WERI-Rb-1 (cell line): ENCODE results near the gene BICC1.

Experiments used
- DNase-seq: peaks from one replicate; pipeline ENCODE4 v3.0.0-alpha.2; 2020
- H3K27ac ChIP-seq: fragments of 250-450 bp; sonication (Bioruptor Pico); 2 replicates; pipeline ENCODE4 v1.5.1; 2020; ENCODE audit warnings: mild to moderate bottlenecking, moderate library complexity
- H3K27me3 ChIP-seq: fragments of 250-450 bp; sonication (Bioruptor Pico); 2 replicates; pipeline ENCODE4 v1.5.1; 2021; ENCODE audit warnings: mild to moderate bottlenecking, low read depth, moderate library complexity; ENCODE audit not compliant: insufficient read depth, severe bottlenecking
- H3K36me3 ChIP-seq: fragments of 250-450 bp; sonication (Bioruptor Pico); 2 replicates; pipeline ENCODE4 v1.5.1; 2020; ENCODE audit warnings: mild to moderate bottlenecking, moderate library complexity
- H3K4me3 ChIP-seq: 2 replicates; pipeline ENCODE4 v1.5.1; 2011; ENCODE audit warnings: low read depth, mild to moderate bottlenecking, control low read depth, low read length
- H3K9me3 ChIP-seq: fragments of 250-450 bp; sonication (Bioruptor Pico); 2 replicates; pipeline ENCODE4 v1.5.1; 2021; ENCODE audit warnings: mild to moderate bottlenecking, moderate library complexity; ENCODE audit not compliant: severe bottlenecking
- TF ChIP-seq, protein P1 (sequence below): IDR thresholded peaks from 2 replicates; pipeline ENCODE4 v1.5.1; 2011; ENCODE audit warnings: low read depth, mild to moderate bottlenecking, control low read depth, inconsistent platforms, low read length

Gene BICC1

DNA sequence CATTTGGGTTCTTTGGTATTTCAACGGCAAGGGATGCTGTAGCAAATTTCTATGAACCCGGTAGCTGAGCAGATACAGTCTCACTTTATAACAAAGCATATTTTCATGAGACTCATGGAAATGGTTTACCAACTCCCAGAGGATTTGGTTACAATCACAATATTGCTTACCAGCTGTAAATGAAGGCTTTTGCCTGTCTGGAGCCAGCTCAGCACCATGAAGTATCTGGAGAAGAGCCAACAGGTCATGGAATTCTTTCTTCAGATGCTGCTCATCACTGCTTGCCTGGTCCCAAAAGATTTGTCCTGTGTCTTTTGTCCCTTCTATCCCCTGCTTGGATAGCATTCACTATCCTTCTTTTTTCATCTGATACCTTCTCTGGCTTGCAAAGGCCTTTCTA, 346.9 kb downstream of the BICC1 start:
- Histone ChIP-seq H3K27me3 (no peaks in the 10 kb centered on the region), H3K4me3 (no peak overlapping the region), H3K36me3 (no peaks in the 10 kb centered on the region), H3K27ac (no peak overlapping the region), H3K9me3 (peaks cover 3% of the 10 kb centered on the region)
- TF ChIP-seq, protein P1, sequence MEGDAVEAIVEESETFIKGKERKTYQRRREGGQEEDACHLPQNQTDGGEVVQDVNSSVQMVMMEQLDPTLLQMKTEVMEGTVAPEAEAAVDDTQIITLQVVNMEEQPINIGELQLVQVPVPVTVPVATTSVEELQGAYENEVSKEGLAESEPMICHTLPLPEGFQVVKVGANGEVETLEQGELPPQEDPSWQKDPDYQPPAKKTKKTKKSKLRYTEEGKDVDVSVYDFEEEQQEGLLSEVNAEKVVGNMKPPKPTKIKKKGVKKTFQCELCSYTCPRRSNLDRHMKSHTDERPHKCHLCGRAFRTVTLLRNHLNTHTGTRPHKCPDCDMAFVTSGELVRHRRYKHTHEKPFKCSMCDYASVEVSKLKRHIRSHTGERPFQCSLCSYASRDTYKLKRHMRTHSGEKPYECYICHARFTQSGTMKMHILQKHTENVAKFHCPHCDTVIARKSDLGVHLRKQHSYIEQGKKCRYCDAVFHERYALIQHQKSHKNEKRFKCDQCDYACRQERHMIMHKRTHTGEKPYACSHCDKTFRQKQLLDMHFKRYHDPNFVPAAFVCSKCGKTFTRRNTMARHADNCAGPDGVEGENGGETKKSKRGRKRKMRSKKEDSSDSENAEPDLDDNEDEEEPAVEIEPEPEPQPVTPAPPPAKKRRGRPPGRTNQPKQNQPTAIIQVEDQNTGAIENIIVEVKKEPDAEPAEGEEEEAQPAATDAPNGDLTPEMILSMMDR, result no peak
- DNase-seq, result no peak

DNA sequence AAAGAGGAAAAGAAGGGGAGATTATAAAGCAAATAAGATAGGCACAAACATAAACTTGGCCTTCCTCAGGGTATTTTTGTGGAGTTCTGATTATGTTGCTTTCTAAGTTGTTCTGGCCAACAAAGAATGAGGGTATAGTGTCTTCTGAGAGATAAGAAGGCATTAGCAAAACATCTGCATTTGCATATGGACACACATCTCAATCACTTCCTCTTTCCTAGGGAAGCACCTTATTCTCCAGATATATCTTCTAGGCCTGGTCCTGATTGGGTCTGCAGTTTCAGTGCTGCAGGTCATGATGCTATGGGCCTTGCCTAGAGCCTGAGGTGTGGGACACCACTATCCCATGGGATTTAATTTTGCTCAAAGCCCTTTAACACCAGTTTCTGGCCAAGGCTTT, 355.0 kb downstream of the BICC1 start:
- Histone ChIP-seq H3K9me3 (no peaks in the 10 kb centered on the region), H3K27me3 (no peaks in the 10 kb centered on the region), H3K36me3 (no peaks in the 10 kb centered on the region), H3K4me3 (no peak overlapping the region), H3K27ac (no peak overlapping the region)
- TF ChIP-seq, protein P1, result no peak
- no peak for DNase-seq

DNA sequence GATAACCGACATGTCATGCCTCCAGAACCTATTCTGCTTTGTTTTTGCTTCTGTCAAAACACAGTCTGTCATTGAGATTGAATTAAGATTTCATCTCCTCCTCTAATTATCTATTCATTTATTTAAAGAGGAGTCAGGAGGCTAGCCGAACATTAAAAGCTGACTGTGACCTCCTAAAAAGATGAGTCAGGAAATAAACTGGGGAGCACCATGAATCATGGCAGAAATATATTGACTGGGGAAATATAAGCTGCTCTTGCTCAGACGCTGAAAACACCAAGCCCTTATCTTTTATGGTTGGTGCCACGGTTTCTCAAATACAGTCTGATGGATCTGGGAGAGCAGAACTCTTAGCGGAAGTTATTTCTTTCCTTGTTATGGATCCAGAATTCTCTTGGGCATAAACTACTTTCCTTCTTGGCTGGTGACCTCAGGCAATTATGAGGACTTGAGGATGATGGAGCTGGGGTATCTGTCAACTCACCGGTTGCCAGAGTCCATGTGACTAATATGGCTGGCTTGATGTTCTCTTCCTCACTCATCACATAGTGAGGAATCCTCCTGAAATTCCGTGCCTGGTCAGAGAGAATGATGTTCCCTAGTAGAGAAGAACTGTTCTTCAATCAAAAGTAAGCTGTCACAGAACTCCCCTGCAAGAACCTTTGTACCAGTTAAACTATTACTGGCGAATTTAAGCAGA, 356.2 kb downstream of the BICC1 start:
- Histone ChIP-seq H3K36me3 (no peaks in the 10 kb centered on the region), H3K9me3 (no peaks in the 10 kb centered on the region), H3K27me3 (no peaks in the 10 kb centered on the region), H3K27ac (no peak overlapping the region), H3K4me3 (no peak overlapping the region)
- TF ChIP-seq, protein P1, result no peak
- DNase-seq, result no peak

DNA sequence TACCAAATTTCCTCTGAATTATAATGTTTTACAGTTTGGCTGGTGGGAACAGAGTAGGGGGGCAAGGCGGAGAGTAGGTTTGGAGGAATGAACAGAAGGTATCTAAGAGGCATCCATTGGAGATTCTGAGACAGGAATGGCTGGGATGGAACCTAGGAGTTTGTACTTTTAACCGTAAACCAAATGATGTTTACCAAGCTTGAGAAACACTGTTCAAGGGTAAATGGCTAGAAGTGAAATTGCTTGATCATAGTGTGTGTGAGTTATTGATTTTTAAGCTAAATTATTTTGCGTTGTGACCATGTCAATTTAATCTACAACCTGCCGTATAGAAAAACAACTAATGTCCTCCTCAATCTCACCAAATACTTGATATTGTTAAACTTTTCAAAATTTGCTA, 357.4 kb downstream of the BICC1 start:
- DNase-seq, result no peak
- TF ChIP-seq, protein P1, result no peak

DNA sequence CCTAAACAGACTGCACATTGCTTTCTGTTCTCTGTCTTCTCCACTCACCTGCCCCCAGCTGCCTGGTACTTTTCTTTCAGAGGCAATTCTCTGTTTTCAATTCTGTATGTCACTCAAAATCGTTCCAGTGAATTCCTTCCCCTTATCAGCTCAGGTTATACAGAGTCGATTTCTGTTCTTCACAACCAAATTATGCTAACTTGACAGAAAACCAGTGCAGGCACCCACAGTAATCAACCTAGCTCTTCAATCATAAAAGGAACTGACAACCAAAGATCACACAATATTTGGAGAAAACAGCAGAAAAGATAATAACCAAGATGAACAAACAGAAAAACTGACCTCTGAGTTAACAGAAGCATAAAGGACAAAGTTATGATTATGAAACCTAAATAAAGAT, 360.5 kb downstream of the BICC1 start:
- Histone ChIP-seq H3K9me3 (no peaks in the 10 kb centered on the region), H3K4me3 (no peak overlapping the region), H3K36me3 (no peaks in the 10 kb centered on the region), H3K27ac (no peak overlapping the region), H3K27me3 (no peaks in the 10 kb centered on the region)
- DNase-seq, result no peak
- TF ChIP-seq, protein P1, result no peak

More for the DNA sequence above, 357.4 kb downstream of the BICC1 start:
- Histone ChIP-seq H3K27me3 (no peaks in the 10 kb centered on the region), H3K9me3 (no peaks in the 10 kb centered on the region), H3K4me3 (no peak overlapping the region), H3K27ac (no peak overlapping the region), H3K36me3 (no peaks in the 10 kb centered on the region)
